Liver (tissue), 9 donors: ENCODE results near the gene DGKA. TPM values are rescaled to one million over a fixed set of nuclear protein-coding genes. Genes with fewer than 3 reads are reported as not detected.

Experiments
- DNase-seq: peaks from one replicate; pipeline ENCODE4 v3.0.0-alpha.2; 2017; ENCODE audit warnings: low spot score
- H3K27ac ChIP-seq, 2 donors: one replicate each; pipeline ENCODE4 v1.7.0; 2013; ENCODE audit warnings: inconsistent platforms in 2 of 2, low read length in 2 of 2, control low read depth in 1 of 2, low read depth in 1 of 2, mild to moderate bottlenecking in 1 of 2
- H3K27me3 ChIP-seq, 4 donors: one replicate each; pipeline versions ENCODE4 v1.6.1 to v1.7.0; 2013; ENCODE audit warnings: low read length in 3 of 4, inconsistent platforms in 1 of 4, mild to moderate bottlenecking in 1 of 4, moderate library complexity in 1 of 4; ENCODE audit not compliant: control insufficient read depth in 4 of 4, insufficient read depth in 4 of 4
- H3K36me3 ChIP-seq, 4 donors: one replicate each; pipeline versions ENCODE4 v1.6.1 to v1.7.0; 2013; ENCODE audit warnings: low read length in 3 of 4, mild to moderate bottlenecking in 3 of 4, low read depth in 1 of 4, moderate library complexity in 1 of 4; ENCODE audit not compliant: control insufficient read depth in 4 of 4, insufficient read depth in 3 of 4
- H3K4me1 ChIP-seq, 4 donors: one replicate each; pipeline versions ENCODE4 v1.6.1 to v1.7.0; 2013; ENCODE audit warnings: low read length in 3 of 4, mild to moderate bottlenecking in 3 of 4, moderate library complexity in 1 of 4; ENCODE audit not compliant: control insufficient read depth in 4 of 4, insufficient read depth in 4 of 4
- H3K4me3 ChIP-seq, 3 donors: one replicate each; pipeline versions ENCODE4 v1.6.1 to v1.7.0; 2013; ENCODE audit warnings: low read length in 3 of 3, control low read depth in 1 of 3, low read depth in 1 of 3, mild to moderate bottlenecking in 1 of 3
- H3K9ac ChIP-seq, 2 donors: one replicate each; pipeline ENCODE4 v1.7.0; 2013; ENCODE audit warnings: low read length in 2 of 2, mild to moderate bottlenecking in 2 of 2, moderate library complexity in 2 of 2, control low read depth in 1 of 2, low read depth in 1 of 2
- H3K9me3 ChIP-seq, 4 donors: one replicate each; pipeline versions ENCODE4 v1.6.1 to v1.7.0; 2013; ENCODE audit warnings: low read length in 3 of 4; ENCODE audit not compliant: control insufficient read depth in 4 of 4
- CTCF ChIP-seq: fragments of 150-350 bp; IDR thresholded peaks from 2 replicates; pipeline ENCODE4 v1.5.1; 2017; ENCODE audit warnings: improper control_type of control experiment, low read depth, low read length; ENCODE audit not compliant: missing input control
- EGR1 ChIP-seq, 2 donors: IDR thresholded peaks; 2 replicates each; pipeline ENCODE4 v1.6.1; 2016 to 2018; ENCODE audit warnings: antibody characterized with exemption in 2 of 2, low read depth in 2 of 2
- FOXA1 ChIP-seq: IDR thresholded peaks from 2 replicates; pipeline ENCODE4 v1.6.1; 2016; ENCODE audit warnings: antibody characterized with exemption
- FOXA2 ChIP-seq: IDR thresholded peaks from 2 replicates; pipeline ENCODE4 v1.6.1; 2016; ENCODE audit warnings: antibody characterized with exemption
- GABPA ChIP-seq, 2 donors: IDR thresholded peaks in 1 of 2; conservative IDR thresholded peaks in 1 of 2; 2 replicates each; pipeline ENCODE4 v1.6.1; 2016; ENCODE audit warnings: antibody characterized with exemption in 2 of 2, mild to moderate bottlenecking in 1 of 2, moderate library complexity in 1 of 2
- HNF4G ChIP-seq: IDR thresholded peaks from 2 replicates; pipeline ENCODE4 v1.6.1; 2016; ENCODE audit warnings: antibody characterized with exemption
- JUND ChIP-seq, 2 donors: IDR thresholded peaks; 2 replicates each; pipeline ENCODE4 v1.6.1; 2016; ENCODE audit warnings: antibody characterized with exemption in 2 of 2
- NR2F2 ChIP-seq: IDR thresholded peaks from 2 replicates; pipeline ENCODE4 v1.6.1; 2016; ENCODE audit warnings: antibody characterized with exemption
- RAD21 ChIP-seq, 2 donors: IDR thresholded peaks; 2 replicates each; pipeline ENCODE4 v1.6.1; 2016; ENCODE audit warnings: antibody characterized with exemption in 2 of 2, mild to moderate bottlenecking in 2 of 2
- RXRA ChIP-seq, 2 donors: IDR thresholded peaks; 2 replicates each; pipeline ENCODE4 v1.6.1; 2017 to 2018; ENCODE audit warnings: antibody characterized with exemption in 2 of 2, mild to moderate bottlenecking in 1 of 2
- SP1 ChIP-seq: IDR thresholded peaks from 2 replicates; pipeline ENCODE4 v1.6.1; 2018; ENCODE audit warnings: antibody characterized with exemption, mild to moderate bottlenecking
- TAF1 ChIP-seq: conservative IDR thresholded peaks from 2 replicates; pipeline ENCODE4 v1.6.1; 2016; ENCODE audit warnings: antibody characterized with exemption, mild to moderate bottlenecking
- YY1 ChIP-seq: IDR thresholded peaks from 2 replicates; pipeline ENCODE4 v1.6.1; 2016; ENCODE audit warnings: antibody characterized with exemption, mild to moderate bottlenecking
- ZBTB33 ChIP-seq: IDR thresholded peaks from 2 replicates; pipeline ENCODE4 v1.6.1; 2016; ENCODE audit warnings: antibody characterized with exemption
- WGBS: extraction: QIAGEN DNeasy Blood & Tissue Kit; methylation state at CpG from one replicate; pipeline ENCODE4 v1.1.7; 2013; 5-methylcytosine and 5-hydroxymethylcytosine counted together
- polyA plus RNA-seq, 2 donors: library from polyadenylated mRNA; stranded (reverse) in 1 of 2; unstranded in 1 of 2; fragments of 200-250 nt in 1 of 2; fragments of >200 nt in 1 of 2; fragmentation: Nextera tagmentation in 1 of 2; extraction: Ambion mirVana in 1 of 2; gene quantifications; one replicate each; pipeline versions ENCODE4 v1.2.1 to v1.2.3, GENCODE V29; 2013 to 2015
- total RNA-seq, 2 donors: library from RNA; depleted of rRNA; stranded (reverse); fragments of >200 nt; gene quantifications; one replicate each; pipeline ENCODE4 v1.2.3, GENCODE V29; 2014
- TF ChIP-seq, protein P1 (sequence below): IDR thresholded peaks from 2 replicates; pipeline ENCODE4 v1.6.1; 2016; ENCODE audit warnings: antibody characterized with exemption
- TF ChIP-seq, protein P2 (sequence below): IDR thresholded peaks from 2 replicates; pipeline ENCODE4 v1.6.1; 2016; ENCODE audit warnings: antibody characterized with exemption
- donor health status: healthy.
- donor health status: healthy.
- donor health status: healthy.
- donor health status: healthy.
- donor health status: healthy.

The DGKA gene
- total and polyA plus RNA-seq, 4 donors = 2.1 to 10.5 (median 5.1) TPM

GRCh38 chr12:55955800-55956508 is 25.0 kb downstream of the DGKA start:
- Histone ChIP-seq H3K27ac (no peak overlapping the region), H3K9ac (no peak overlapping the region), H3K4me3 (no peak overlapping the region), H3K9me3 (no peaks in the 10 kb centered on the region), H3K36me3 (peaks cover 0 to 10% (median under 1%) of the 10 kb centered on the region in 4 donors), H3K4me1 (no peaks in the 10 kb centered on the region), H3K27me3 (no peaks in the 10 kb centered on the region)
- DNase-seq = no peak
- TF ChIP-seq TAF1 = no peak
- TF ChIP-seq GABPA (IDR thresholded peaks at IDR 0.05 in 1 of 2, conservative IDR thresholded peaks at IDR 0.05 in 1 of 2) = no peak
- no peak for TF ChIP-seq FOXA1
- TF ChIP-seq ZBTB33 = no peak
- no peak for TF ChIP-seq HNF4G
- TF ChIP-seq, protein P1, sequence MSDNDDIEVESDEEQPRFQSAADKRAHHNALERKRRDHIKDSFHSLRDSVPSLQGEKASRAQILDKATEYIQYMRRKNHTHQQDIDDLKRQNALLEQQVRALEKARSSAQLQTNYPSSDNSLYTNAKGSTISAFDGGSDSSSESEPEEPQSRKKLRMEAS = no peak
- no peak for TF ChIP-seq NR2F2
- WGBS = 92% methylated on average over 6 of the region's 6 CpGs

DNA sequence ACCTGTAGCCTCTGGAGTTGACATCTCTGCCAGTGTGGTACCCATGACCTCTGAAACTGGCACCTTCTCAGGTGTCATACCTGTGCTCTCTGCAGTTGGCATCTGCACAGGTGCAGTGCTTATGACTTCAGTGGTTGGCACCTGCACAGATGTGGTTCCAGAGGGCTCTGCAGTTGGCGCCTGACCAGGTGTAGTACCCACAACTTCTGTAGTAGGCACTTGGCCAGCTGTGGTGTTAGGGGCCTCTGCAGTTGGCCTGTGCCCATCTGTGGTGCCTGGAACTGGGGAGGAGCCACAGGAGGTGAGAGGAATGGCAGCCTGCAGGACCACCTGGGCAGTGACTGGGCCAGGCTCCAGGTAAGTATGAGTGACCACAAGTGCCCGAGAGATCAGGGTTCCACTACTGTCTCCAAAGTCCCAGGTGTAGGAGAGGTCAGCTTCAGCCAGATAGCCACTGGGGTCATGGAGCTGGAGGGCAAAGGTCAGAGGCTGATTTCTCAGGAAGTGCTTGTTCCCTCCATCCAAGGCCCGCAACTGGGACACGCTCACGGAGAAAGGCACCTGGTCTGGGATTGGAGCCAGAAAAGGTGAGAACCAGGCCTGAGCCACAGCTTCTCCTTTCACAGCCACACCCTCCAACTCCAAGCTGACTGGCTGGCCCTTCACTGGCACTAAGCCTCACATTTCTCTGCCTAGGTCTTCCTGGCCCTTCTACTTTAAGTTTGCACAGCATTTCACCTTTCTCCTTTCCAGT is 26.3 kb downstream of the DGKA start:
- Histone ChIP-seq H3K4me3 (no peak overlapping the region), H3K36me3 (peaks cover 0 to 8% (median under 1%) of the 10 kb centered on the region in 4 donors), H3K27ac (no peak overlapping the region), H3K9ac (no peak overlapping the region), H3K27me3 (no peaks in the 10 kb centered on the region), H3K4me1 (no peaks in the 10 kb centered on the region), H3K9me3 (no peaks in the 10 kb centered on the region)
- 70% methylated on average over 5 of the region's 5 CpGs for WGBS
- no peak for DNase-seq
- no peak for TF ChIP-seq RAD21 (IDR thresholded peaks at IDR 0.05)
- no peak for TF ChIP-seq HNF4G
- no peak for TF ChIP-seq FOXA1
- no peak for TF ChIP-seq ZBTB33
- no peak for TF ChIP-seq GABPA (IDR thresholded peaks at IDR 0.05 in 1 of 2, conservative IDR thresholded peaks at IDR 0.05 in 1 of 2)
- TF ChIP-seq SP1 = no peak
- TF ChIP-seq YY1 = no peak
- no peak for TF ChIP-seq NR2F2
- TF ChIP-seq CTCF = no peak
- no peak for TF ChIP-seq JUND (IDR thresholded peaks at IDR 0.05)
- TF ChIP-seq FOXA2 = no peak
- TF ChIP-seq, protein P2, sequence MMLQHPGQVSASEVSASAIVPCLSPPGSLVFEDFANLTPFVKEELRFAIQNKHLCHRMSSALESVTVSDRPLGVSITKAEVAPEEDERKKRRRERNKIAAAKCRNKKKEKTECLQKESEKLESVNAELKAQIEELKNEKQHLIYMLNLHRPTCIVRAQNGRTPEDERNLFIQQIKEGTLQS = no peak
- no peak for TF ChIP-seq TAF1
- no peak for TF ChIP-seq RXRA (IDR thresholded peaks at IDR 0.05)
- TF ChIP-seq EGR1 (IDR thresholded peaks at IDR 0.05; ENCODE audit: low read depth in 2 of 2) = no peak
- TF ChIP-seq, protein P1 = no peak
